Natural killer cell treated with Interleukin-12 subunit alpha and Interleukin-12 subunit beta and Interleukin-15 and Interleukin-18, amount 100 ng/mL, for 72 hours (primary cell): ENCODE measurements around the gene CEP97. TPM values are rescaled to one million over a fixed set of nuclear protein-coding genes. Genes with fewer than 3 reads are reported as not detected.
"Not testable (repeated sequence)": the region's sequence is repeated elsewhere in the genome, so short reads cannot be mapped to it uniquely, and the experiment has no call there.

ENCODE experiments used
- ATAC-seq, 2 donors: fragments of 150-1000 bp; cut with Tn5 transposase in 1 of 2; sonication (Bioruptor Pico), chemical (Tn5 transposase) in 1 of 2; 2 replicates each; pipeline ENCODE4 v1.10.0; 2021
- DNase-seq: peaks from one replicate; pipeline ENCODE4 v3.0.0; 2022; ENCODE audit warnings: low spot score
- H3K27ac Mint-ChIP-seq, 2 donors: 1 replicate in 1 of 2; 2 replicates in 1 of 2; pipeline ENCODE4 v1.8.0; 2022; ENCODE audit warnings: mixed read lengths in 2 of 2, mild to moderate bottlenecking in 1 of 2, moderate library complexity in 1 of 2
- H3K27me3 Mint-ChIP-seq, 2 donors: 1 replicate in 1 of 2; 2 replicates in 1 of 2; pipeline ENCODE4 v1.8.0; 2022; ENCODE audit warnings: mixed read lengths in 2 of 2
- H3K36me3 Mint-ChIP-seq: one replicate; pipeline ENCODE4 v1.8.0; 2022; ENCODE audit warnings: mixed read lengths
- H3K4me1 Mint-ChIP-seq, 2 donors: 1 replicate in 1 of 2; 2 replicates in 1 of 2; pipeline ENCODE4 v1.8.0; 2022; ENCODE audit warnings: low read depth in 2 of 2, mixed read lengths in 2 of 2, mild to moderate bottlenecking in 1 of 2
- H3K4me3 Mint-ChIP-seq: one replicate; pipeline ENCODE4 v1.8.0; 2022; ENCODE audit warnings: mixed read lengths
- H3K9me3 Mint-ChIP-seq: 2 replicates; pipeline ENCODE4 v1.8.0; 2022; ENCODE audit warnings: mixed read lengths
- total RNA-seq, 2 donors: library from RNA; stranded (reverse); gene quantifications; one replicate each; pipeline ENCODE4 v1.2.3, GENCODE V29; 2022

The CEP97 gene
- total RNA-seq, 2 donors from 2014 or later, result 16.4 to 25.6 TPM

DNA sequence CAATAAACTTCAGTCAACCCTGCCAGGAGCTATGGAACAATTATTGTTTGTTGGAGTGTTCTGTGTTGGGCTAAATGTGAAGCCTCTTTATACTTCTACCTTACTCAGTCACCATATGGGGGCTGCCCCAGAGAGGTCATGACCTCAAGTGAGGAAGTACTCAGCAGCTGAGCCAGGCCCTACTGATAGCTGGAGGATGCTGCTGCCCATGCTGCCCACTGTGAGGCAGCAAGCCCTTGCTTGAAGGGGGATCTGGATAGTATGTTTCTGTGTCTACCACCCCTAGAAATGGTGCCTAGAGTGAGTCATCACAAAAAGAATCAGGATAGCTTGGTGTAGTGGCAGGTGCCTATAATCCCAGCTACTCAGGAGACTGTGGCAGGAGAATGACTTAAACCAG is 33.4 kb upstream of the CEP97 start:
- DNase-seq (no peak), ATAC-seq (no peak)
- H3K36me3 Mint-ChIP-seq, result peaks cover 6% of the 10 kb centered on the region
- no peak overlapping the region for H3K4me3 Mint-ChIP-seq
- peaks cover 3 to 14% of the 10 kb centered on the region in 2 donors for H3K4me1 Mint-ChIP-seq
- no peak overlapping the region for H3K27ac Mint-ChIP-seq
- no peaks in the 10 kb centered on the region for H3K27me3 Mint-ChIP-seq
- no peaks in the 10 kb centered on the region for H3K9me3 Mint-ChIP-seq

DNA sequence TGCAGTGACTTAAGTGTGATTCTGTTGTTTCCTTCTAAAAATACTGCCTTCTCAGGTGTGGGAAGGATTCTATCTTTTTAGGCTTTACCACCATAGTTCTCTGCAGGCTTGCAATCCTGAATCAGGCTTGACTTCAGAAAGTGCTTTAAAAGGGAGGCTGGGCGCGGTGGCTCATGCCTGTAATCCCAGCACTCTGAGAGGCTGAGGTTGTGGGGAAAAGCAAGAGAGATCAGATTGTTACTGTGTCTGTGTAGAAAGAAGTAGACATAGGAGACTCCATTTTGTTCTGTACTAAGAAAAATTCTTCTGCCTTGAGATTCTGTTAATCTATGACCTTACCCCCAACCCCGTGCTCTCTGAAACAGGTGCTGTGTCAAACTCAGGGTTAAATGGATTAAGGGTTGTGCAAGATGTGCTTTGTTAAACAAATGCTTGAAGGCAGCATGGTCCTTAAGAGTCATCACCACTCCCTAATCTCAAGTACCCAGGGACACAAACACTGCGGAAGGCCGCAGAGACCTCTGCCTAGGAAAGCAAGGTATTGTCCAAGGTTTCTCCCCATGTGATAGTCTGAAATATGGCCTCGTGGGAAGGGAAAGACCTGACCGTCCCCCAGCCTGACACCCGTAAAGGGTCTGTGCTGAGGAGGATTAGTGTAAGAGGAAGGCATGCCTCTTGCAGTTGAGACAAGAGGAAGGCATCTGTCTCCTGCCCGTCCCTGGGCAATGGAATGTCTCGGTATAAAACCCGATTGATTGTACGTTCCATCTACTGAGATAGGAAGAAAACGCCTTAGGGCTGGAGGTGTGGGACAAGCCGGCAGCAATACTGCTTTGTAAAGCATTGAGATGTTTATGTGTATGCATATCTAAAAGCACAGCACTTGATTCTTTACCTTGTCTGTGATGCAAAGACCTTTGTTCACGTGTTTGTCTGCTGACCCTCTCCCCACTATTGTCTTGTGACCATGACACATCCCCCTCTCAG is 32.4 kb upstream of the CEP97 start:
- DNase-seq, H3K27ac Mint-ChIP-seq, H3K27me3 Mint-ChIP-seq, H3K36me3 Mint-ChIP-seq, H3K4me1 Mint-ChIP-seq, H3K9me3 Mint-ChIP-seq, ATAC-seq, H3K4me3 Mint-ChIP-seq: not testable (repeated sequence)

DNA sequence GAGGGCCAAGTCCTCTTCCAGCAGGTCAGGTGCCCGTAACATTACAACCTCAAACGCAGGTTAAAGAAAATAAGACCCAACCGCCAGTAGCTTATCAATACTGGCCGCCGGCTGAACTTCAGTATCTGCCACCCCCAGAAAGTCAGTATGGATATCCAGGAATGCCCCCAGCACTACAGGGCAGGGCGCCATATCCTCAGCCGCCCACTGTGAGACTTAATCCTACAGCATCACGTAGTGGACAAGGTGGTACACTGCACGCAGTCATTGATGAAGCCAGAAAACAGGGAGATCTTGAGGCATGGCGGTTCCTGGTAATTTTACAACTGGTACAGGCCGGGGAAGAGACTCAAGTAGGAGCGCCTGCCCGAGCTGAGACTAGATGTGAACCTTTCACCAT is 30.9 kb upstream of the CEP97 start:
- DNase-seq, H3K4me1 Mint-ChIP-seq: not testable (repeated sequence)

DNA sequence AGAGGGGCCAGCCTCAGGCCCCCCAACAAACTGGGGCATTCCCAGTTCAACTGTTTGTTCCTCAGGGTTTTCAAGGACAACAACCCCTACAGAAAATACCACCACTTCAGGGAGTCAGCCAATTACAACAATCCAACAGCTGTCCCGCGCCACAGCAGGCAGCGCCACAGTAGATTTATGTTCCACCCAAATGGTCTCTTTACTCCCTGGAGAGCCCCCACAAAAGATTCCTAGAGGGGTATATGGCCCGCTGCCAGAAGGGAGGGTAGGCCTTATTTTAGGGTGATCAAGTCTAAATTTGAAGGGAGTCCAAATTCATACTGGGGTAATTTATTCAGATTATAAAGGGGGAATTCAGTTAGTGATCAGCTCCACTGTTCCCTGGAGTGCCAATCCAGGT is 29.6 kb upstream of the CEP97 start:
- H3K9me3 Mint-ChIP-seq, ATAC-seq, H3K4me3 Mint-ChIP-seq, H3K4me1 Mint-ChIP-seq, H3K36me3 Mint-ChIP-seq, H3K27me3 Mint-ChIP-seq, DNase-seq, H3K27ac Mint-ChIP-seq: not testable (repeated sequence)

More for the DNA sequence above, 30.9 kb upstream of the CEP97 start:
- H3K27me3 Mint-ChIP-seq, H3K4me3 Mint-ChIP-seq, H3K9me3 Mint-ChIP-seq, H3K36me3 Mint-ChIP-seq, H3K27ac Mint-ChIP-seq: not testable (repeated sequence)
- ATAC-seq, result peak; percentile 72 to 84

DNA sequence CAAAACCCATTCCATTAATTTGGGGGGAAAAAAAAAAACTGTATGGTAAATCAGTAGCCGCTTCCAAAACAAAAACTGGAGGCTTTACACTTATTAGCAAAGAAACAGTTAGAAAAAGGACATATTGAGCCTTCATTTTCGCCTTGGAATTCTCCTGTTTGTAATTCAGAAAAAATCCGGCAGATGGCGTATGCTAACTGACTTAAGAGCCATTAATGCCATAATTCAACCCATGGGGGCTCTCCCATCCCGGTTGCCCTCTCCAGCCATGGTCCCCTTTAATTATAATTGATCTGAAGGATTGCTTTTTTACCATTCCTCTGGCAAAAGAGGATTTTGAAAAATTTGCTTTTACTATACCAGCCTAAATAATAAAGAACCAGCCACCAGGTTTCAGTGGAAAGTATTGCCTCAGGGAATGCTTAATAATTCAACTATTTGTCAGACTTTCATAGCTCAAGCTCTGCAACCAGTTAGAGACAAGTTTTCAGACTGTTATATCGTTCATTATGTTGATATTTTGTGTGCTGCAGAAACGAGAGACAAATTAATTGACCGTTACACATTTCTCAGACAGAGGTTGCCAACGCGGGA is 28.5 kb upstream of the CEP97 start:
- Mint-ChIP-seq H3K27ac (no peak overlapping the region), H3K4me3 (no peak overlapping the region), H3K36me3 (no peaks in the 10 kb centered on the region), H3K4me1 (no peaks in the 10 kb centered on the region), H3K27me3 (no peaks in the 10 kb centered on the region), H3K9me3 (no peaks in the 10 kb centered on the region)
- ATAC-seq (no peak), DNase-seq (no peak)

DNA sequence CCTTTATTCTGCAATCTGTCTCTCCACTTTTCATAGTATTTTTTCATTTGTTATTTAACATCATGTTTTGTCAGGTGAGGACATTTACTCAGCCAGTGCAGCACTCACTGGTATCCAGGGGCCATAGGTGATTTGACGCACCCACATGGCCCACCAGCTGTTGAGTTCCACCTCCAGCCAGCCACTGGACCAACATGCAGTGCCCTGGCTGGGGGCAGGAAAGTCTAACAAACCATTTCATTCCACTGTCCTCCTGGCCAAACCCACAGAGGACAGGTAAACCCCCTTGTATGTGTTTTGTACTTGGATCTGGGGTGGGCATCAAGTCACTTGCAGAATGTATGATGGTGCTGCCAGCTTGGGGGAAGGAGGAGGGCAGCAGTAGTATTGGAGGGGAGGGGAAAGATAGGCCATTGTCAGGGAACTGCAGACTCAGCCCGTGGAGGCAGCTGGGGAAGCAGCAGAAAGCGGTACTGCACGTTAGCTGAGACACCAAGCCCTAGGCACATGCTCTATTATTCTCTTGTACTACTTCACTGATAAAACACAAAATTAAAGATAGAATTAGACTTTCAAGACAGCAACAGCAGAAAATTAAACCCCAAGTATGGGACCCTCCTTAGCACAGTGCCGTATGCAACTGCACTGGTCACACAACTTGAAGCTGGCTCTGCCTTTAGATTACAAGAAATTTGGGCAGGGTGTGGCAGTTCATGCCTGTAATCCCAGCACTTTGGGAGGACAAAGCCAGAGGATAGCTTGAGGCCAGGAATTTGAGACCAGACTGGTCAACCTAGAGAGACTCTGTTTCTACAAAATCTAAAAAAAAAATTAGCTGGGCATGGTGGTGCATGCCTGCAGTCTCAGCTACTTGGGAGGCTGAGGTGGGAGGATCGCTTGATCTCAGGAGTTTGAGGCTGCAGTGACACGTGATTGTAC is 22.4 kb upstream of the CEP97 start:
- no peak for DNase-seq
- Mint-ChIP-seq H3K36me3 (no peaks in the 10 kb centered on the region), H3K27ac (no peak overlapping the region), H3K9me3 (no peaks in the 10 kb centered on the region), H3K27me3 (no peaks in the 10 kb centered on the region), H3K4me3 (no peak overlapping the region), H3K4me1 (no peaks in the 10 kb centered on the region)
- no peak for ATAC-seq

DNA sequence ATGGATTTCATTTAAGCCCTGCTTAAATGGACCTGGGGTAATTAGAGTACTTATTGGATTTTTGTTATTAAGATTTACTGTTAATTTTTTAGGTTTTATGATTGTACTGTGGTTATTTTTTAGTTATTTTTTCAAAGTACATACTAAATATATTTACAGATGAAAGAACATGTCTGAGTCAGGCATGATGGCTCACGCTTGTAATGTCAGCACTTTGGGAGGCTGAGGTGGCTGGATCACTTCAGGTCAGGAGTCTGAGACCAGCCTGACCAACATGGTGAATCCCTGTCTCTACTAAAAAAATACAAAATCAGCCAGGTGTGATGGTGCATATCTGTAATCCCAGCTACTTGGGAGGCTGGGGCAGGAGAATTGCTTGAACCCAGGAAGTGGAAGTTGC is 21.7 kb upstream of the CEP97 start:
- H3K4me1 Mint-ChIP-seq, result no peaks in the 10 kb centered on the region
- H3K27ac Mint-ChIP-seq, result no peak overlapping the region
- H3K27me3 Mint-ChIP-seq, result no peaks in the 10 kb centered on the region
- ATAC-seq (no peak), DNase-seq (no peak)
- H3K36me3 Mint-ChIP-seq, result no peaks in the 10 kb centered on the region
- H3K4me3 Mint-ChIP-seq, result no peak overlapping the region
- H3K9me3 Mint-ChIP-seq, result no peaks in the 10 kb centered on the region

DNA sequence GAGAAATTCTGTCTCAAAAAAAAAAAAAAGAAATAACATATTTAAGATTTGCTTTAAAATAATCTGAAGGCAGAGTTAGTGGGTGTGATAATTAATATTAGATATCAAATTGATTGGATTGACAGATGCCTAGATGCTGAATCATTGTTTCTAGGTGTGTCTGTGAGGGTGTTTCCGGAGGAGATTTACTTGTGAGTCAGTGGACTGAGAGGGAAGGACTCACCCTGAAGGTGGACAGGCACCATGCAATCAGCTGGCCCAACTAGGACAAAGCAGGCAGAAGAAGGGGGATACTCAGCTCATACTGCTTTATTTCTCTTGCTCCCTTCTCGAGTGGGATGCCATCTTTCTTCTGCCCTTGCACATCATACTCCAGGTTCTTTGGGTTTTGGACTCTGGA is 21.2 kb upstream of the CEP97 start:
- no peaks in the 10 kb centered on the region for H3K4me1 Mint-ChIP-seq
- H3K27me3 Mint-ChIP-seq, result no peaks in the 10 kb centered on the region
- no peak overlapping the region for H3K4me3 Mint-ChIP-seq
- ATAC-seq (no peak), DNase-seq (no peak)
- H3K9me3 Mint-ChIP-seq, result no peaks in the 10 kb centered on the region
- H3K27ac Mint-ChIP-seq, result no peak overlapping the region
- H3K36me3 Mint-ChIP-seq, result no peaks in the 10 kb centered on the region

DNA sequence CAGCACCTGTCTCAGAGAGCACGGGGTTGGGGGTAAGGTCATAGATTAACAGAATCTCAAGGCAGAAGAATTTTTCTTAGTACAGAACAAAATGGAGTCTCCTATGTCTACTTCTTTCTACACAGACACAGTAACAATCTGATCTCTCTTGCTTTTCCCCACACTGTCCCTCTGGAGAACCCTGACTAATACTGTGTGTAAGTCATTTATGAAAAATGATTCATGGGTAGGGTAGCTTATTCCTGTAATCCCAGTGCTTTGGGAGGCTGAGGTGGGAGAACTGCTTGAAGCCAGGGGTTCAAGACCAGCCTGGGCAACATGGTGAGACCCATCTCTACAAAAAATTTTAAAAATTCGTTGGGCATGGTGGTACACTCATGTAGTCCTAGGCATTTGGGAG is 19.8 kb upstream of the CEP97 start:
- not testable (repeated sequence) for H3K4me3 Mint-ChIP-seq, H3K4me1 Mint-ChIP-seq, H3K36me3 Mint-ChIP-seq, DNase-seq, H3K27ac Mint-ChIP-seq, ATAC-seq, H3K9me3 Mint-ChIP-seq, H3K27me3 Mint-ChIP-seq

DNA sequence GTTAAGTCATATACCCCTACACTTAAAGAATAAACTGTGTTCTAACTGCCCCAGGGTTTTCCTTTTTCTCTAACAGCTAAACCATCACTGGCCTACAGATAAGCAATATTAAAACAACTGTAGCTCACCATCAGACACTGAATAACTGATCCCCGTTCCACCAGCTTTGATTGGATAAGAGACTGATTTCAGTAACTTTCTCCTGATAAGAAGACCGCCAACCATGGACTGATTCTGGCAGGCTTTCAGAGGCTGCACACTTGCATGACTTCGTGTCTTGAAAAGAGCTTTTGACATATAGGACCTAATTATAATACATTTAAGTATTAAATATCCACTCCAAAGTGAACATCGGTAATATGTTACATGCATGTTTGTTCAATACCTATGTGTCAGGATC is 15.3 kb upstream of the CEP97 start:
- no peak for DNase-seq
- Mint-ChIP-seq H3K36me3 (no peaks in the 10 kb centered on the region), H3K27ac (no peak overlapping the region), H3K4me1 (no peaks in the 10 kb centered on the region), H3K4me3 (no peak overlapping the region), H3K9me3 (no peaks in the 10 kb centered on the region), H3K27me3 (no peaks in the 10 kb centered on the region)
- ATAC-seq, result no peak

DNA sequence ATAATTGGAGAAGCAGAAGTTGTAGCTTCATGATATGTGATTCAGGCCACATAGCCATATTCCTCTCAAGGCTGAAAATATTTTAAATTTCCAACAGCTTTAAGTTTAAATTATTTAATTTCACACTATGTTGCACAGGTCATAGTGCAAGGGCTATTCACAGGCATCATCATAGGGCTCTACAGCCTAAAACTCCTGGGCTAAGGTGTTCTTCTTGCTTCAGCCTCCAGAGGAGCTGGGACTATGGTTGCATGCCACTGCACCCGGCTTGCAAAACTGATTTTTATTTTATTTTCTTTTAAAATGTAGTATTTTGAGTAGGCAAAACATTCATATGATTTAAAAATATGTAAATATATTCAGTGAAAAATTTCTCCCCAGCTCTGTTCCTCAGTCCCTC is 6.0 kb upstream of the CEP97 start:
- Mint-ChIP-seq H3K27ac (no peak overlapping the region), H3K4me1 (peaks cover 7 to 19% of the 10 kb centered on the region in 2 donors), H3K27me3 (no peaks in the 10 kb centered on the region), H3K9me3 (no peaks in the 10 kb centered on the region), H3K4me3 (no peak overlapping the region), H3K36me3 (no peaks in the 10 kb centered on the region)
- no peak for ATAC-seq
- no peak for DNase-seq

DNA sequence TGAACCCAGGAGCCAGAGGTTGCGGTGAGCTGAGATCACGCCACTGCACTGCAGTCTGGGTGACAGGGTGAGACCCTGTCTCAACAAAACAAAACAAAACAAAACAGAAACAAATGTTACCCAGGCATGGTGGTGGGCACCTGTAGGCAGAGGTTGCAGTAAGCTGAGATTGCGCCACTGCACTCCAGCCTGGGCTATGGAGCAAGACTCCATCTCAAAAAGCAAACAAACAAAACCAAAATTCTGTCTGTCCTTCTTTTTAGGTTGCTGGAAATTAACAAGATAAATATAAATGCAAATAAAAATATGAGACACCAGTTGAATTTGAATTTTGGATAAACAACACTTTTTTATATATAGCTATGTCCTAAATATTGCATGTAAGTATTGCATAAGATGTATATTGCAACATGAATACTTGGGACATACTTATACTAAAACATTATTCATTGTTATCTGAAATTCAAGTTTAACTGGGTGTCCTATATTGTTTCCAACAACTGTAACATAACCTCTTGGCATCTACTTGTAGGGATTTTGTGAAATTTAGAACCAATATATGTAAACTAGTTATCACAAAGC is 4.7 kb upstream of the CEP97 start:
- Mint-ChIP-seq H3K4me3 (no peak overlapping the region), H3K36me3 (no peaks in the 10 kb centered on the region), H3K27me3 (no peaks in the 10 kb centered on the region), H3K9me3 (no peaks in the 10 kb centered on the region), H3K4me1 (peaks cover 11 to 26% of the 10 kb centered on the region in 2 donors), H3K27ac (no peak overlapping the region)
- DNase-seq (no peak), ATAC-seq (no peak)
